GM21528 (cell line): ENCODE data around the gene MIX23.
A peak's percentile ranks its signal among the peaks of the same experiment; 100 is the strongest.
"Not testable (repeated sequence)": the region's sequence is repeated elsewhere in the genome, so short reads cannot be mapped to it uniquely, and the experiment has no call there.

Experiments used
- ATAC-seq: cut with Tn5 transposase; IDR thresholded peaks from one replicate; pipeline ENCODE4 v1.9.1; 2021; ENCODE audit warnings: mild to moderate bottlenecking, moderate library complexity; ENCODE audit not compliant: unreplicated experiment, low FRiP score

MIX23 gene

DNA sequence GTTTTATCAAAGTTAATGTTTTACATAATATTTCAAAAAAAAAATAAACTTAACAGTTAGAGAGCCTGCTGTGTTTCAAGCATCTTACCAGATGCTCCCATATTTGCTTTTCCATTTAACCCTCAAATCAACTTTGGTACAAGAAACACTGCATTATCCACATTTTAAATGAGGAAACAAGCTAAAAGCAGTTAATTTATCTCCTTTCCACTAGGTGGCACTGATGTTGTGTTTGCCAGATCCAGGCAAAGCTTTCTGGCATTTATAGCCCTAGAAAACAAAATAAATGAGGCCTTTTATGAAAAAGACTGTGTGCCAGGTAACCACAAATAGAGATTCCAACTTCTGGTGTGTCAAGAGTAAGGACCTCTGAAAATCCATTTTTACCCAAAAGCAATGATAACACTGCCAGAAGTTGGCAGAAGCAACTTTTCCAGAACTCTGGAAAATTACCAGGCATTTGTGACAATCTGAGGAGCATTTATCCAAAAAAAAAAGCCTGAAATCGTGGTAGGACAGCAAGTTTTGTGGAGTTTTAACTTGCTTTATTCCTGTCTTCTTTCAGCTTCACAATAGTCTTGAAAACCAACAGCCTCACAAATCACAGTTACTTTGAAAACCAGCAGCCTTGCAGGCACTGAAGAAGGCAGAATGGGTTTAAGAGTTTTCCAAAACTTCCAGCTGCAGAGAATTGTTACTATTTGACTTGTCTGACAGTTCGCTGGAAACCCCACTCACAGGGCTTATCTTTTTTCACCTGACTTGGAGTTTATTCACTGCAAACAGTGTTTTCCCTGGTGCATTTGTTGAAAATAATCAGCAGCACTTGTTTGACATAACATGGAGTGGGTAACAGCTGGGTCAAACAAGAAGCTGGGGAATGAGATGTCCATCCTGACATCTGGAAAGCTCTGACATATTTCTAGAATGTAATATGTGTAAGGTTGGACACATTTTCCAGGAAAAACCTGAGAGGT, 10.1 kb upstream of the MIX23 start:
- ATAC-seq: no peak

DNA sequence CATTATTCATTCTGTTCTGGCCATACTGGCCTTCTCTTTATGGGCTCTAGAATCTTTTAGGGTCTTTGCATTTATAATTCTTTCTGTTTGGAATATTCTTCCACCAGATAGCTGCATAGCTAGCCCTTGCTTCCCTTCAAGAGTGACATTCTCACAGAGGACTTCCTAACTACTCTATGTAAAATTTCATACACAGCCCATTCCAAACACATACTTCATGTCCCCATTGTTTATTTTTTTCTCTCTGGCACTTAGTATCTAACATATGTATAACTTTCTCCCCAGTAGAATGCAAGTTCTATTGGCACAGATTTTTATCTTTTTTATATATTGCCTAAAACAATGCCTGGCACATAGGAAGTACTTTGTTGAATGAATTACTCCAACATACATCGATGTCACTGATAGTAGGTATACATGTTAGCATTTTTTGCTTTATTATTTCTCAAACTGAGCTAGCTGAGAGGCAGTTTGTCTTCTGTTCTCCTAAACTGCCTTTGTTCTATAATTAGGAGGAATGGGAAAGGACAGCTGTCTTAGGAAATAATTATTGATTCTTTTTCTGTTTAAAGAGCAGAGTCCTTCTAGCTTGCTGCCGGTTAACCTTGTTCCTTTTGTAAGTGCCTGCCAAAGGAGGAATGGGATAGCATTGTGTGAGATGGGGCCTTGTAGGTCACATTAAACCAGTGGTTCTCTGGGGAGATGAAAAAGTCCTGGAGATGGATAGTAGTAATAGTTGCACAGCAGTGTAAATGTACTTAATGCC, 8.8 kb upstream of the MIX23 start:
- ATAC-seq: no peak

DNA sequence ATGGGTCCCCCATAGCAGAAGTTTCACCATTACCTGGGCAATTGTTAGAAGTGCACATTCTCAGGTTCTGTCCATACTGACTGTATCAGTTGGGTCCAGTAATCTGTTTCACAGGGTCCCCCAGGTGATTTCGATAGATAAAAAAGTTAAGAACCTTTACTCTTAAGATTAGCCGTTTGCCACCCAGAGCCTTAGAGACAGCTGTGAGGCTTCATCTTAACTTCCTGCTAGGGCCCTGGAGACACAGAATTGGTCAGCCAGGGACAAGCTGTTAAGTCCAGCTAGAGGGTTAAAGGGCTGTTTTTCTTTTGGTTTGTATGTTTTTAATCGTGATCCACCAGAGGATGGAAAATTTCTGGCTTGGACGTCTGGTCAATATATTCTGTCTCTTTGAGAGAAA, 7.6 kb upstream of the MIX23 start:
- no peak for ATAC-seq

DNA sequence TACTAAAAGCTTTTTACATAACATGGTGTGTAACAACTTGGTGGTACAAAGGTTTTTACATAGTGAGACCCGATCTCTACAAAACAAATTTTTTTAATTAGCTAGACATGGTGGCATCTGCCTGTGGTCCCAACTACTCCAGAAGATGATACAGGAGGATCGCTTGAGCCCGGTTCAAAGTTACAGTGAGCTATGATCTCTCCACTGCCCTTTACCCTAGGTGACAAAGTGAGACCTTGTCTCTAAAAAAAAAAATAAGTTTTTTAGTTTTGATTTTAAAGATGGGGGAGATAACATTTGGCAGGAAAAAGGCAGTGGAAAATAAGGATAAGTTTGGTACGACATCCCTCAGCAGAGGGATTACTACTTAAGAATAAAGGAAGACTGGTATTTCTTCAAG, 6.9 kb upstream of the MIX23 start:
- no peak for ATAC-seq

DNA sequence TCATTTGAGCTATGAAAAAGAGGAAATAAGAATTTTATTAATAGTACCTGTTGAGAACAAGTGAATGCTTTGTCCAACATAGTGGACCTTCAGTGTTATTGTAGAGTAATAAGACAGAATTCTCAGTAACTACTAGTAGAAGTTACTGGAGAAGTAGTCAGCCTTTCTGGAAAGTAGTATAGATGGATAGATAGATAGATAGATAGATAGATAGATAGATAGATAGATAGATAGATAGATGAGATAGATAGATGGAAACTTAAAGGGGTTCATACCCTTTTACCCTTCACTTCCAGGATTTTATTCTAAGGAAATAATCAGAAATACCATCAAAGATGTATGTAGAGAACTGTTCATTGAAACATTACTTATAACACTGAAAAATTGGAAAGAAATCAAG, 6.2 kb upstream of the MIX23 start:
- ATAC-seq: no peak

DNA sequence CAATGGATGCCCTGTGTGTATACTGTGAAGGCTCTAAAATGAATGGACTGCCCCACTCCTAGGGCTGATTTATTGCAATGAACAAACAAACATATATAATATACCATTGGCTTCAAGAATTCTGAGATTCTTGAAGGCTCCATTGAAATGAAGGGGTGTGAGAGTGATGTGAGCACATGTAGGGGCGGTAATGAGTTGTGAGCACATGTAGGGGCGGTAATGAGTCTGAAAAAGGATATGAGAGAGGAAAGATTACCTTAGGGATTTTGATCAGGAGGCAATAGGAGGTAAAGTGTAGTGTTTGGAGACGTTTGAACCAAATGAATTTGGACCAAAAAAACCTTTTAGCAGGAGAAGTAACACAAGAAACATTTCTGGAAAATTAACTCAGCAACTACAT, 4.7 kb upstream of the MIX23 start:
- ATAC-seq: no peak

DNA sequence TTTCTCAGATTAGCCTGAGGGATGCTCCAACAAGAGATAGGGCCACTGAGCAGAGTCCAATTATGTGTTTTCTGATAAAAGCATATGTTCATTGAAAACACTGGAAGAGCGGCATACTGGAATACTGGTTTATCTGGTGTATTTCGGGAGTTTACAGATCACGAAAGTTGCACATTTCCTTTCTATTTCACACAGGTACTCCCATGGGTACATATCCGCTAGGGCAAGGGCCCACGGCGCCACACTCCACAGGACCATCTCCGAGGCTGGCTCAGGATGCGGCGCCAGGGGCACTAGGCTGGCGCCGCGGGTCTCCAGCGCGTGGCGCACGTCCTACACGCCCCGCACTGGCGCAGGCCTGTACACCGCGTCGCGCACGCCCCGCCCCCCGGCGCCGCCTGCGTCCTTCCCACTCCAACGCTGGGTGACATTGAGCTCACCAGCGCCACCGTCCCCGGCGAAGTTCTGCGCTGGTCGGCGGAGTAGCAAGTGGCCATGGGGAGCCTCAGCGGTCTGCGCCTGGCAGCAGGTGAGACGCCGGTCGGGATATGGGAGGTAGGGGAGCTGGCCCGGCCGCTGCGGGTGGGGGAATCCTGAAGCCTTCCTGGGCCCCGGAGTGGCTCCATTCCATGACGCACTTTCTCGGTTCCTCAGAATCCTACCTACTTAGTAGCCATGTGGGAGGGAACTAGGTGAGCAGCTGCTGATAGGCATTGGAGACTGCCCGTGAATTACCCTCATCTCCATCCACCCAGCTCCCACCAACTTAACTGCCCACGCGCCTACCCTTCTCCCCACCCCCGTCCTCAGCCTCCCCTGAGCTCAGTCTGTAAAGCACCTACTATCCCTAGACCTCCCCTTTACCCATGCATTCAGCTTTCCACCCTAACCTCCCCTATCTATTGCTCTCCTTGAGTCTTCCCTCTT, 1.0 kb upstream of the MIX23 start, which contains the start of gene FAM162A:
TSS of gene FAM162A (plus strand) at position 412 of the 927 bp plus-strand sequence. CDS start at position 496, 84 bp downstream.
- ATAC-seq: peak; percentile 94

DNA sequence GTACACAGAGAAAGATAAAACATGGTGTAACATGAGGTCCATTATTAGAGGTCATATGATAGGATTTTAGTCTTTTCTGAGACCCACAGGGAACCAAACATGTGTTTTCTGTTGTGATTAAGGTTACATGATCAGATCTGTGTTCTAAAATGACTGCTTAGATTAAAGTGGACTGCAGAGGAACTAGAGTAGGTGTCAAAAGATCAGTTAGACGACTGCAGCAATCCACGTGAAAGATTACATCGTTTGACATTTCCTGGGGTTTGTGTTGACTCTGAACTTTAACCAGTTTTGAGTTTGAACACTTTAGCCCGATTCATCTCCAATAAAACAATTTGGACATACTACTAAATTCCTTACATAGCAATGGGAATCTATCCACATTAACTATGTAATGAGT, 5.1 kb downstream of the MIX23 start:
- no peak for ATAC-seq

DNA sequence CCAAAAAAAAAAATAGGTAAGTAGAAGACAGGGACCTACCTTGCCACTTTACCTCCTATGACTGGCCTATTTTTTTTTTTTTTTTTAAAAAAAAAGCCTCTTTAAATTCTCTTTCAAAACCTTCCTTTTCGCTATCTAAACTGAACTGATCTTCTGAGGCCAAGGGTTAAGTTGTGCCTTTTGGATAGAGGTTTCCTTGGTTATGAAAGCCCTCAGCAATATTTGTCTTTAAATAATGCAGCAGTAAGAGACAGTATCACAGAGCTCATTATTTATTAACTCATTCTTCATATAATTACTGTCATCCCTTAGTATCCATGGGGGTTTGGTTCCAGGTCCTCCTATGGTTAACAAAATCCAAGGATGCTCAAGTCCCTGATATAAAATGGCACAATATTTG, 9.0 kb downstream of the MIX23 start:
- no peak for ATAC-seq

DNA sequence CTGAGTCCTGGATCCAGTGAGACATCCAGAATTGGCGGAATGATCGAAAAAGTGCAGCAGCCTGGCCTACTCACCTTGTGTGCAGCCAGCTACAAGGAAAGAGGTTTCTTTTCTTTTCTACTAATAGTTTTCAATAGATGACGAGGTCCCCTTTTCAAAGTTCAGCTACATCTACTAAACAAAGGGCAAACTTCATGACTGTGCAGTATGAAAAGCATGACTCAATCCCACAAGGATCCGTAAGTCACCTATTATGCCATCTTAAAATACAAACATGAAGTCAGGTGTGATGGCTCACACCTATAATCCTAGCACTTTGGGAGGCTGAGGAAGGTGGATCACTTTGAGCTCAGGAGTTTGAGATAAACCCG, 16.7 kb downstream of the MIX23 start:
- no peak for ATAC-seq

DNA sequence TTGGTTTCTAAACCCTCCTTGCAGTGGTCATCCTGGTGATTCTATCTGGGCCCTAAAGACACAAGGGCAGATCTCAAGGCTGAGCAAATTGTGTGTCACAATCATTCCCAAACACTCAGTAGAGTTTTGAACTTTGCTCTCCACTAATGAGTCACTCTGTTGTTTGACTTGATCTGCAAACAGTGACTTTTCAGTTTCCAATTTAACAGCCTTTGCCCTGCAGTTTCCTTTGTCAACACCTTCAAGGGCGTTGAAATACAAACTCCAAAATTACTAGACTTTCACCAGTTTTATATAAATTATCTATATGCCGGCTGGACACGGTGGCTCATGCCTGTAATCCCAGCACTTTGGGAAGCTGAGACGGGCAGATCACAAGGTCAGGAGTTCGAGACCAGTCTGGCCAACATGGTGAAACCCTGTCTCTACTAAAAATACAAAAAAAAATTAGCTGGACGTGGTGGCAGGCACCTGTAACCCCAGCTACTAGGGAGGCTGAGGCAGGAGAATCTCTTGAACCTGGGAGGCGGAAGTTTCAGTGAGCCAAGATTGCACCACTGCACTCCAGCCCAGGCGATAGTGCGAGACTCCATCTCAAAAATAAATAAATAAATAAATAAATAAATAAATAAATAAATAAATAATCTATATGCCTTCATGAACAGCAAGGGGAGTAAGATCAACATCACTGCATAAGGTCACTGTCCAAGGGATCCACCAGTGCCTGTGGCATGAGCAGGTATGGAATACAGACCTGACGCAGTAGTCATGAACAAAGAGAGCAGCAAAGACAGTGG, 17.3 kb downstream of the MIX23 start:
- ATAC-seq: not testable (repeated sequence)

DNA sequence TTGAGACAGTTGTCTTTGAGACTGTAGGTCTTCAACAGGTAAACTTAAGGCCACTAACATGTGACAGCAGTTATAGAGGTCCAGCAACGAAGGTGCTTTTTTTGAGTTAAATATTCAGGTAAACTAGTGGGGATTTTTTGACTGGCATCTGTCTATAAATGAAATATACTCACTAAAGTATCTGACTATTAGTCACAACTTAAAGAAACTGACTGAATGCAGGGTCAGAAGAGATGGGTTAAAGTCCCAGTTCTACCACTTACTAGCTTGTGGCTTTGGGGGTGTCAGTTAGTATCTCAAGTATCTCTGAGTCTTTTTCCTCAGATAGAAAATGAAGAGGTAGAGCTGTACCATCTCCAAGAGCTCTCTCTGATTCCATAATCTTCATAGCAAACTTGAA, 18.0 kb downstream of the MIX23 start:
- no peak for ATAC-seq

DNA sequence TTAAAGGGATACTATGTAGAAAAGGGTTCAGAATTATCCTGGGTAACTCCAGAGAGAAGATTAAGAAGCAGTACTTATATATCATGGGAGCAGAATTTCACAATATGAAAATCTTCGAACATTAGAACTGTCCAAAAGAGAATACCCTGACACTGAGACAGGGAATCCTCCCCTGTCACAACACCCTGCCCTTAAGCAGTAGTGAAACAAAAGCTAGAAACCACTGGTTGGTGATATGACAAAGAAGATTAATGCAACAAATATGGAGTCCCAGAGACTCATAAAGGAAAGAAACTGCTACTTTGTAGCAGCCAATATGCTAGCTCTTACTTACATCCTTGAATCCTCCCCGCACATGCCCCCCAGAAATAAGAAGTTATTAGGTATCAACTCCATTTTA, 18.5 kb downstream of the MIX23 start:
- no peak for ATAC-seq

DNA sequence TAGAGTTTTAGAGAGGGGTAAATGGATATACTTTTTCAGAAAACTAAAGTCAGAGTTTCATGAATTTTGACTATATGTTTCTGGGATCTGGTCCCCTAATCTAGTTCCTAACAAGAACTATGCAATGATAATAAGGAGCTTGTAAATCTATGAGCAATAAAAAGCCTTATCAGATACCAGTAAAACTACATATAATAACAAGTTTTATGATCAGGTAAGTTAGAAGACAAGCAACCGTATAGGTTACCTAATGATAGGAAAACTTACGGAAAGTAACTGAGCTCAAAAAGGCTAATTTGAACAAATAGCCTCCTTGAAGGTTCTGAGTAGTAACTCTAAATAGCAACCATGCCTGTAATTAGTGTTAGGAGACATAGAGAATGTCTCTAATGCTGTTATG, 21.0 kb downstream of the MIX23 start:
- no peak for ATAC-seq

DNA sequence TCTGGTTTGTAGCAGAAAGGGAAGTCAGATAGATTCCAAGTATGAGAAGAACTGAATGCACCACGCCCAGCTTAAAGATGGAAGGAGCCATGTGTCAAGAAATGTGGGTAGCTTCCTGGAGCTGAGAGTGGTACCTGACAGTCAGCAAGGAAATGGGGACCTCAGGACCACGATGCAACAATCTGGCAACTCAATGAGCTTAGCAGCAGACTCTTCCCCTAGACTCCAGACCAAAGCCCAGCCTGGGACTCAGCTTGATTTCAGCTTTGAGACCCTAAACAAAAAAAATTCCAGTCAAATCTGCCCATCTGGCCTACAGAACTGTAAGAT, 24.4 kb downstream of the MIX23 start:
- no peak for ATAC-seq

DNA sequence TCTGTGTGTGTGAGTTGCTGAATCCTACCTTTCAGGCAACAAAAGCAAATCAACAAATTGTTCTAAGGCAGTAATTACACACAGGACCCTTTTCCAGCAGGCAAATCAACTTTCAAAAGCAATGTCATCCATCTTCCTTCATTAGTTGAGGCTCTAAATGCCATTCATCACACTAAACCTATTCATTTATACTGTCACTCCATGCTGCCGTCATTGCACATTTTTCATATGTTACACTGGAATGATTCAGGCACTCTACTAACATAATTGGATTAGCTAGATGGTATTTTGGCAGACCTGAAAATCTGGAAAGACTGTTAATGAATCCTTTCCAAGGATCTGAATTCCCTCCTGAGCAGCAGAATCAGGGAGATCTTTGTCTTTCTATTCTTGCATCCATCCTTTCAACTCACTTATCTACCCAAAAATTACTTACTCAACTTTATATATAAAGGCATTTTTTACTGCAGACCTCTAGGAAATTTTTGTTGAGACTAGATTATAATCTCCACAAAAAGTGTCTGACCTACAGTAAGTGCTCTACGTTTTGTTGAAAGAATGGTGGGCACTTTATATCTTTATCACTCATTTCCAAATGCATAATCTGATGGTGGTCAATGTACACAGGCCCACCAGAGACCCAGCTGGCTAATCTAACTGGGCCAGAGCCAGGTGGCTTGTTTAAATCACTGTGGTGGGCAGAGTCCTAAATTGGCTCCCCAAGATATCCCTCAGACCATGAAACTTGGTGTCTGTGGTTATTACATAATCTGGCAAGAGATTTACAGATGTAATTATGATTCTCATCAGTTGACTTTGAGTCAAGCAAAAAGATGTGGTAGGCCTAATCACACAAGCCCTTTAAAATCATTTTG, 25.0 kb downstream of the MIX23 start:
- ATAC-seq: no peak

DNA sequence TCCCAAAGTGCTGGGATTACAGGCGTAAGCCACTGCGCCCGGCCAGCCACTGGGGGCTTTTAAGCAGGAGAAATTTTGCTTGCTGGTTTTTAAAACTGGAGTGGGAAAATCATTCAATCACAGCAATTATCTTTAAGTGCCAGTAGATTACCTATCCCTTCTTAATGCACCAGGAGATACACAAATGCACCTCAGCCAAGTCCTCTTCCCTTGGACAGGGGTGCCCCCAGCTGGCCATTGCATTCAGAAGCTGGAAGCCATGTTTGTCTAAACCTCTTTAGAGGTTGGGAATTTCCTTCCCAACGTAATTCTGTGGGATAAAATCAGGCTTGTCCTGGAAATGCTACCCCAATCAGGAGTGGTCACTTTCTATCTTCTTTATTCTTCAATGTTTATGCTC, 26.6 kb downstream of the MIX23 start:
- ATAC-seq: no peak

DNA sequence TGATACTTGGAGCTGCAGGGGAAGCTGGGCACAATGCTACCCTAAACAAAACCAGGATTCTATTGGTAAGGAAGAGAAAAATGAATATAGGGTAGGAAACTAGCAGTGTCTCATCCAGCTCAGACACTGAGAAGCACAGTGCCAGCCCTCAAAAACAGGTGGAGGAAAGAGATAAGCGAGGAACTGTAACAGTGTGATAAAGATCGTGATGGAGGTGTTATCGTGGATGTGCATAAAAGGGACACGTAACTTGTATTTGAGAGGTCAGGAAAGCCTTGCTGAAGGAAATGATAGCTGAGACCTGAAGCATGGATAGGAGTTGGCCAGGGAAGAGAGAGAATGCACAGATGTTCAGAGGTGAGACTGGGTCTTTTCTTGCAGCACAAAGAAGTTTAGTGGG, 27.4 kb downstream of the MIX23 start:
- ATAC-seq: no peak

DNA sequence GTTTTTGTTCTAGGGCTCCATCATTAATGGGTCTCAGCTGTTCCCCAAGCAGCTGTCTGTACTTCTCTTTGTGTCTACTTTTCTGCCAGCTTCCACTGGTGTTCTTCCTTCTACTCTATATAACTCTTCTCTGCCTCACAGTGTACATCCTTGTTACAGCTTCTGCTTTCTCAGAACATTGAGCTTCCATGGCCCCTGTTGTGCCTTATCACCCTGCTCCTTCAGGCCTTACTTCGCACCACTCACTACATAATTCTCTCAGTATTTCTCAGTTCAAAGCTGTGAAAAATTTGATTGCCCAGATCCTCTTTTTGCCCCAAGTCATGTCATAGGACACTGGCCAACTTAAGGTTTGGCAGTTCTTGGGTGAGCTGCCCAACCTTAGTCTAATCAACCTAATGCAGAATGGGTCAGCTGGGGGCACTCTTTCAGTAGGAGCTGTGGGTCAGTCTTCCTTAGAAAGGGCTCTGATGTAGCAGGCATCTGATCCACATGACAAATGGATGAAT, 29.1 kb downstream of the MIX23 start:
- ATAC-seq: no peak
